SK-N-SH treated with all-trans-retinoic acid at 6 μM for 48 hours (cell line): ENCODE data around the gene RAB11FIP4.

Source experiments
- ATAC-seq: fragments of 200-7000 bp; cut with Tn5 transposase; 3 replicates; pipeline ENCODE4 v1.9.1; 2020; ENCODE audit warnings: mild to moderate bottlenecking, moderate library complexity
- ARNTL ChIP-seq: fragments of 450-650 bp; formaldehyde crosslinking; IDR thresholded peaks from 2 replicates; pipeline ENCODE4 v1.5.0; 2020; ENCODE audit warnings: low read depth, mild to moderate bottlenecking, moderate library complexity, borderline replicate concordance
- BACH2 ChIP-seq: fragments of 250-450 bp; sonication (Bioruptor Pico); IDR thresholded peaks from 2 replicates; pipeline ENCODE4 v1.9.0; 2021; ENCODE audit warnings: mild to moderate bottlenecking, borderline replicate concordance
- CREB5 ChIP-seq: fragments of 250-450 bp; sonication (Bioruptor Pico); IDR thresholded peaks from 2 replicates; pipeline ENCODE4 v1.5.1; 2020; ENCODE audit warnings: low read depth, mild to moderate bottlenecking, moderate library complexity
- ESRRG ChIP-seq: fragments of 250-450 bp; sonication (Bioruptor Pico); IDR thresholded peaks from 2 replicates; pipeline ENCODE4 v1.6.1; 2021; ENCODE audit warnings: mild to moderate bottlenecking
- GLIS3 ChIP-seq: fragments of 250-450 bp; sonication (Bioruptor Pico); IDR thresholded peaks from 2 replicates; pipeline ENCODE4 v1.5.0; 2020; ENCODE audit warnings: mild to moderate bottlenecking, moderate library complexity
- OSR1 ChIP-seq: fragments of 250-450 bp; sonication (Bioruptor Pico); IDR thresholded peaks from 2 replicates; pipeline ENCODE4 v1.8.0; 2022; ENCODE audit warnings: moderate library complexity, mild to moderate bottlenecking, inconsistent platforms
- PATZ1 ChIP-seq: fragments of 250-450 bp; sonication (Bioruptor Pico); IDR thresholded peaks from 2 replicates; pipeline ENCODE4 v1.8.0; 2020; ENCODE audit warnings: mild to moderate bottlenecking, moderate library complexity, borderline replicate concordance
- PPARA ChIP-seq: fragments of 250-450 bp; sonication (Bioruptor Pico); IDR thresholded peaks from 2 replicates; pipeline ENCODE4 v1.5.0; 2020; ENCODE audit warnings: mild to moderate bottlenecking, borderline replicate concordance
- RARB ChIP-seq: fragments of 250-450 bp; sonication (Bioruptor Pico); IDR thresholded peaks from 2 replicates; pipeline ENCODE4 v1.8.0; 2021; ENCODE audit warnings: mild to moderate bottlenecking, moderate library complexity
- SNAI2 ChIP-seq: fragments of 250-450 bp; sonication (Bioruptor Pico); IDR thresholded peaks from 2 replicates; pipeline ENCODE4 v1.5.0; 2020; ENCODE audit warnings: mild to moderate bottlenecking, moderate library complexity
- TCF4 ChIP-seq: fragments of 250-450 bp; sonication (Bioruptor Pico); IDR thresholded peaks from 2 replicates; pipeline ENCODE4 v1.8.0; 2021; ENCODE audit warnings: mild to moderate bottlenecking, moderate library complexity, borderline replicate concordance
- TOX ChIP-seq: fragments of 250-450 bp; sonication (Bioruptor Pico); IDR thresholded peaks from 2 replicates; pipeline ENCODE4 v1.8.0; 2021; ENCODE audit warnings: mild to moderate bottlenecking, moderate library complexity, borderline replicate concordance
- ZNF565 ChIP-seq: fragments of 450-650 bp; formaldehyde crosslinking; conservative IDR thresholded peaks from 2 replicates; pipeline ENCODE4 v1.5.0; 2020; ENCODE audit warnings: low read depth, mild to moderate bottlenecking, moderate library complexity
- ZNF8 ChIP-seq: fragments of 450-650 bp; formaldehyde crosslinking; IDR thresholded peaks from 2 replicates; pipeline ENCODE4 v1.5.0; 2020; ENCODE audit warnings: mild to moderate bottlenecking, moderate library complexity
- TF ChIP-seq, protein P1 (sequence below): fragments of 250-450 bp; sonication (Bioruptor Pico); IDR thresholded peaks from 2 replicates; pipeline ENCODE4 v1.5.0; 2020; ENCODE audit warnings: mild to moderate bottlenecking, moderate library complexity
- TF ChIP-seq, protein P2 (sequence below): fragments of 250-450 bp; sonication (Bioruptor Pico); IDR thresholded peaks from 2 replicates; pipeline ENCODE4 v1.8.0; 2021; ENCODE audit warnings: low read depth, mild to moderate bottlenecking, moderate library complexity, borderline replicate concordance

The RAB11FIP4 gene

GRCh38 chr17:31541559-31541958 is 150.1 kb downstream of the RAB11FIP4 start:
- peak; percentile 72 for ATAC-seq
- TF ChIP-seq CREB5 (no peak), BACH2 (CRISPR knock-in tag) (no peak), OSR1 (CRISPR knock-in tag) (no peak), GLIS3 (CRISPR knock-in tag) (no peak)
- TF ChIP-seq, protein P1, sequence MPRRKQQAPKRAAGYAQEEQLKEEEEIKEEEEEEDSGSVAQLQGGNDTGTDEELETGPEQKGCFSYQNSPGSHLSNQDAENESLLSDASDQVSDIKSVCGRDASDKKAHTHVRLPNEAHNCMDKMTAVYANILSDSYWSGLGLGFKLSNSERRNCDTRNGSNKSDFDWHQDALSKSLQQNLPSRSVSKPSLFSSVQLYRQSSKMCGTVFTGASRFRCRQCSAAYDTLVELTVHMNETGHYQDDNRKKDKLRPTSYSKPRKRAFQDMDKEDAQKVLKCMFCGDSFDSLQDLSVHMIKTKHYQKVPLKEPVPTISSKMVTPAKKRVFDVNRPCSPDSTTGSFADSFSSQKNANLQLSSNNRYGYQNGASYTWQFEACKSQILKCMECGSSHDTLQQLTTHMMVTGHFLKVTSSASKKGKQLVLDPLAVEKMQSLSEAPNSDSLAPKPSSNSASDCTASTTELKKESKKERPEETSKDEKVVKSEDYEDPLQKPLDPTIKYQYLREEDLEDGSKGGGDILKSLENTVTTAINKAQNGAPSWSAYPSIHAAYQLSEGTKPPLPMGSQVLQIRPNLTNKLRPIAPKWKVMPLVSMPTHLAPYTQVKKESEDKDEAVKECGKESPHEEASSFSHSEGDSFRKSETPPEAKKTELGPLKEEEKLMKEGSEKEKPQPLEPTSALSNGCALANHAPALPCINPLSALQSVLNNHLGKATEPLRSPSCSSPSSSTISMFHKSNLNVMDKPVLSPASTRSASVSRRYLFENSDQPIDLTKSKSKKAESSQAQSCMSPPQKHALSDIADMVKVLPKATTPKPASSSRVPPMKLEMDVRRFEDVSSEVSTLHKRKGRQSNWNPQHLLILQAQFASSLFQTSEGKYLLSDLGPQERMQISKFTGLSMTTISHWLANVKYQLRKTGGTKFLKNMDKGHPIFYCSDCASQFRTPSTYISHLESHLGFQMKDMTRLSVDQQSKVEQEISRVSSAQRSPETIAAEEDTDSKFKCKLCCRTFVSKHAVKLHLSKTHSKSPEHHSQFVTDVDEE (CRISPR knock-in tag) = no peak

DNA sequence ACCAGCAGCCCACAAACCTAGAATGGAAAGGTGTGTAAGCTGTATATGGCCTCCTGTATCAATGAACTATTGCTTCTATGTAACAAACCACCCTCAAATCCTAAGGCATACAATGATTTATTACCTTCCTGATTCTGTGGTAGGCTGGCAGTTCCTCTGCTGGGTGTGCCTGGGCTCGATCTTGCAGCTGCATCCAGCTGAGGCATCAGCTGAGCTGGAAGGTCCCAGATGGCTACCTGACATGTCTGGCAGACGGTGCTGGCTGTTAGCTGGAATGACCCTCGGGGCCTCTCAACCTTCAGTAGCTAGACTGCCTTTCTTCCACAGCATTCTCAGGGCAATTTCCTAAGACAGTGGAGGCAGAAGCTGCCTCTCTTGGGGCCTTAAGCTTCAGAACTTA is 152.7 kb downstream of the RAB11FIP4 start:
- no peak for TF ChIP-seq ESRRG (CRISPR knock-in tag)
- no peak for TF ChIP-seq BACH2 (CRISPR knock-in tag)
- TF ChIP-seq SNAI2 (CRISPR knock-in tag) = no peak
- no peak for TF ChIP-seq TOX (CRISPR knock-in tag)
- no peak for TF ChIP-seq TCF4 (CRISPR knock-in tag)
- no peak for TF ChIP-seq ZNF8 (CRISPR knock-in tag)
- no peak for TF ChIP-seq ARNTL (CRISPR knock-in tag)
- TF ChIP-seq OSR1 (CRISPR knock-in tag) = no peak
- no peak for TF ChIP-seq PPARA (CRISPR knock-in tag)
- TF ChIP-seq PATZ1 (CRISPR knock-in tag) = no peak
- no peak for TF ChIP-seq CREB5
- no peak for TF ChIP-seq RARB
- no peak for TF ChIP-seq GLIS3 (CRISPR knock-in tag)
- no peak for ATAC-seq

DNA sequence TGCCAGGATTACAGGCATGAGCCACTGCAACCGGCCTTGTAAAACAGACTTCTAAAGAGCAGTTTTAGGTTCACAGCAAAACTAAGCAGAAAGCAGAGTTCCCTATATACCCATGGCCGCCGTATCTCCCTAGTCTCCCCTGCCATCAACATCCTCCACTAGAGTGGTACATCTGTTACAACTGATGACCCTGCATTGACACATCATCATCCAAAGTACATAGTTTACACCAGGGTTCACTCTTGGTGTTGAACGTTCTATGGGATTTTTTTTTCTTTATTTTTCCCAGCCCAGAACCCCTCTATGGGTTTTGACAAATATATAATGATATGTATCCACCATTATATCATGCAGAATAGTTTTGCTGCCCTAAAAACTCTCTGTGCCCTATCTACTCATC is 155.2 kb downstream of the RAB11FIP4 start:
- TF ChIP-seq, protein P2, sequence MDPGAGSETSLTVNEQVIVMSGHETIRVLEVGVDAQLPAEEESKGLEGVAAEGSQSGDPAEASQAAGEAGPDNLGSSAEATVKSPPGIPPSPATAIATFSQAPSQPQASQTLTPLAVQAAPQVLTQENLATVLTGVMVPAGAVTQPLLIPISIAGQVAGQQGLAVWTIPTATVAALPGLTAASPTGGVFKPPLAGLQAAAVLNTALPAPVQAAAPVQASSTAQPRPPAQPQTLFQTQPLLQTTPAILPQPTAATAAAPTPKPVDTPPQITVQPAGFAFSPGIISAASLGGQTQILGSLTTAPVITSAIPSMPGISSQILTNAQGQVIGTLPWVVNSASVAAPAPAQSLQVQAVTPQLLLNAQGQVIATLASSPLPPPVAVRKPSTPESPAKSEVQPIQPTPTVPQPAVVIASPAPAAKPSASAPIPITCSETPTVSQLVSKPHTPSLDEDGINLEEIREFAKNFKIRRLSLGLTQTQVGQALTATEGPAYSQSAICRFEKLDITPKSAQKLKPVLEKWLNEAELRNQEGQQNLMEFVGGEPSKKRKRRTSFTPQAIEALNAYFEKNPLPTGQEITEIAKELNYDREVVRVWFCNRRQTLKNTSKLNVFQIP = no peak
- no peak for TF ChIP-seq PPARA (CRISPR knock-in tag)
- TF ChIP-seq BACH2 (CRISPR knock-in tag) = no peak
- TF ChIP-seq ZNF565 (CRISPR knock-in tag) = no peak
- TF ChIP-seq ZNF8 (CRISPR knock-in tag) = no peak
- TF ChIP-seq ESRRG (CRISPR knock-in tag) = no peak
- TF ChIP-seq TCF4 (CRISPR knock-in tag) = no peak
- TF ChIP-seq ARNTL (CRISPR knock-in tag) = no peak
- no peak for TF ChIP-seq PATZ1 (CRISPR knock-in tag)
- TF ChIP-seq, all 23 proteins: peak for 0

More for the DNA sequence above, 155.2 kb downstream of the RAB11FIP4 start:
- ATAC-seq = no peak
